PFSK-1 (cell line): ENCODE results near the gene MSH6.

Experiments used
- FOXP2 ChIP-seq: optimal IDR thresholded peaks from 2 replicates; pipeline ENCODE3; 2011; ENCODE audit warnings: borderline replicate concordance, control low read depth, inconsistent platforms; ENCODE audit not compliant: insufficient read depth; ENCODE audit errors: extremely low read length, extremely low read depth
- POLR2AphosphoS5 ChIP-seq: IDR thresholded peaks from 2 replicates; pipeline ENCODE4 v1.6.1; 2012; ENCODE audit warnings: low read depth, mild to moderate bottlenecking, control low read depth, low read length, moderate library complexity
- REST ChIP-seq, 2 experiments: IDR thresholded peaks; 2 replicates each; pipeline versions ENCODE4 v1.6.1 to v1.8.0; 2011 to 2012; ENCODE audit warnings: low read depth in 2 of 2, low read length in 2 of 2, control low read depth in 1 of 2, inconsistent platforms in 1 of 2, mild to moderate bottlenecking in 1 of 2, moderate library complexity in 1 of 2; ENCODE audit not compliant: insufficient read depth in 1 of 2
- SIN3A ChIP-seq: IDR thresholded peaks from 2 replicates; pipeline ENCODE4 v1.6.1; 2012; ENCODE audit warnings: mild to moderate bottlenecking, low read length, moderate library complexity, borderline replicate concordance; ENCODE audit not compliant: insufficient read depth
- TAF1 ChIP-seq: IDR thresholded peaks from 2 replicates; pipeline ENCODE4 v1.6.1; 2012; ENCODE audit warnings: low read length, control low read depth, borderline replicate concordance; ENCODE audit not compliant: insufficient read depth

The MSH6 gene

GRCh38 chr2:47811668-47812067, 28.7 kb downstream of the MSH6 start:
- TF ChIP-seq SIN3A (no peak), FOXP2 (no peak), REST (IDR thresholded peaks at IDR 0.05; ENCODE audit: insufficient read depth in 1 of 2, low read depth in 2 of 2, low read length in 2 of 2) (no peak), TAF1 (no peak), POLR2AphosphoS5 (no peak; the same call in 1 of the 2 replicates)

GRCh38 chr2:47815764-47816163, 32.8 kb downstream of the MSH6 start:
- TF ChIP-seq POLR2AphosphoS5: no peak
- no peak for TF ChIP-seq TAF1
- TF ChIP-seq REST (IDR thresholded peaks at IDR 0.05; ENCODE audit: insufficient read depth in 1 of 2, low read depth in 2 of 2, low read length in 2 of 2): no peak
- no peak for TF ChIP-seq SIN3A
- TF ChIP-seq FOXP2: no peak

GRCh38 chr2:47818777-47819176, 35.8 kb downstream of the MSH6 start:
- TF ChIP-seq SIN3A (no peak), REST (IDR thresholded peaks at IDR 0.05; ENCODE audit: insufficient read depth in 1 of 2, low read depth in 2 of 2, low read length in 2 of 2) (no peak)

GRCh38 chr2:47819834-47820233, 36.9 kb downstream of the MSH6 start:
- TF ChIP-seq REST (IDR thresholded peaks at IDR 0.05; ENCODE audit: insufficient read depth in 1 of 2, low read depth in 2 of 2, low read length in 2 of 2) (no peak), POLR2AphosphoS5 (no peak), TAF1 (no peak), SIN3A (no peak), FOXP2 (no peak)

- TF ChIP-seq POLR2AphosphoS5 (no peak), SIN3A (no peak), REST (IDR thresholded peaks at IDR 0.05; ENCODE audit: insufficient read depth in 1 of 2, low read depth in 2 of 2, low read length in 2 of 2) (no peak), FOXP2 (no peak), TAF1 (no peak)
Observed at GRCh38 chr2:47822518-47822917, 39.6 kb downstream of the MSH6 start.
